Testis (tissue), 3 donors: Measurements from ENCODE around the gene CHST2. TPM values are rescaled to one million over a fixed set of nuclear protein-coding genes. Genes with fewer than 3 reads are reported as not detected.

Experiments used
- DNase-seq: peaks from one replicate; pipeline ENCODE4 v3.0.0-alpha.2; 2019
- H3K27ac ChIP-seq, 2 donors: fragments of 200-600 bp; sonication (generic); one replicate each; pipeline ENCODE4 v1.5.1; 2019
- H3K27me3 ChIP-seq: fragments of 200-600 bp; sonication (generic); one replicate; pipeline ENCODE4 v1.5.1; 2019
- H3K36me3 ChIP-seq: fragments of 200-600 bp; sonication (generic); one replicate; pipeline ENCODE4 v1.5.1; 2017; ENCODE audit warnings: low read depth; ENCODE audit errors: missing control alignments
- H3K4me1 ChIP-seq: fragments of 200-600 bp; sonication (generic); one replicate; pipeline ENCODE4 v1.5.1; 2019
- H3K4me3 ChIP-seq, 2 donors: fragments of 200-600 bp; sonication (generic); one replicate each; pipeline ENCODE4 v1.5.1; 2017 to 2019
- H3K9me3 ChIP-seq: fragments of 200-600 bp; sonication (generic); one replicate; pipeline ENCODE4 v1.5.1; 2017
- CTCF ChIP-seq, 3 experiments: fragments of 450-650 bp in 2 of 3; fragments of 200-600 bp in 1 of 3; sonication (generic) in 1 of 3; IDR thresholded peaks; one replicate each; pipeline ENCODE4 v1.5.1; 2016 to 2019; ENCODE audit warnings: antibody characterized with exemption in 3 of 3, mild to moderate bottlenecking in 2 of 3, moderate library complexity in 1 of 3
- POLR2A ChIP-seq: fragments of 450-650 bp; IDR thresholded peaks from one replicate; pipeline ENCODE4 v1.6.1; 2017; ENCODE audit warnings: antibody characterized with exemption, mild to moderate bottlenecking, moderate library complexity
- WGBS, 2 donors: methylation state at CpG; one replicate each; pipeline ENCODE4 v1.1.5; 2018; 5-methylcytosine and 5-hydroxymethylcytosine counted together
- intact Hi-C: fragments of 100-400 bp; cut with DNase I; formaldehyde crosslinking; loops from one replicate; pipeline ENCODE4 v1.15.1; 2023; ENCODE audit warnings: low total_unique reads
- polyA plus RNA-seq: library from polyadenylated mRNA; stranded (reverse); fragments of 350-450 nt; fragmentation: Illumina TruSeq; extraction: RNeasy Lipid Tissue Mini Kit (QIAGEN cat#74804); gene quantifications from one replicate; pipeline ENCODE4 v1.2.3, GENCODE V29; 2014; ENCODE audit warnings: low read depth, low replicate concordance; ENCODE audit not compliant: insufficient read depth
- total RNA-seq, 2 donors: library from RNA; depleted of rRNA; stranded (reverse); fragments of >200 nt; gene quantifications; one replicate each; pipeline ENCODE4 v1.2.3, GENCODE V29; 2016

Gene CHST2
- total and polyA plus RNA-seq, 3 donors from 2014 or later: 3.7 to 7.5 (median 6.8) TPM

DNA sequence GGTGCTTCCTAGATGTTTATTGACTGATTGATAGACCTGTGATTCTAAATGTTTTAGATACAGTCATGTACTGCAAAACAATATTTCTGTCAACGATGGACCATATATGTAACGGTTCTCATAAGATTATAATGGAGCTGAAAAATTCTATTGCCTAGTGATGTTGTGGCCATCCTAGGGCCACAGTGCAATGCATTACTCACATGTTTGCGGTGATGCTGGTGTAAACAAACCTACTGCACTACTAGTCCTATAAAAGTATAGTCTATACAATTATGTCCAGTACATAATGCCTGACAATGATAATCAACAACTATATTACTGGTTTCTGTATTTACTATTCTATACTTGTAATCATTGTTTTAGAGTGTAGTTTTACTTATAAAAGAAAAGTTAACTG, 46.8 kb downstream of the CHST2 start:
- H3K9me3 ChIP-seq: no peaks in the 10 kb centered on the region
- intact Hi-C loops: no loop called here
- no peak overlapping the region for H3K27ac ChIP-seq
- no peaks in the 10 kb centered on the region for H3K4me1 ChIP-seq
- H3K4me3 ChIP-seq: no peak overlapping the region
- TF ChIP-seq POLR2A (no peak), CTCF (IDR thresholded peaks at IDR 0.05) (no peak)
- WGBS, 2 donors: 97 to 98% methylated on average over 3 of the region's 3 CpGs
- no peak for DNase-seq
- H3K36me3 ChIP-seq: no peaks in the 10 kb centered on the region
- H3K27me3 ChIP-seq: no peaks in the 10 kb centered on the region

- Histone ChIP-seq H3K9me3 (no peaks in the 10 kb centered on the region), H3K36me3 (no peaks in the 10 kb centered on the region), H3K4me1 (no peaks in the 10 kb centered on the region), H3K4me3 (no peak overlapping the region), H3K27me3 (no peaks in the 10 kb centered on the region), H3K27ac (no peak overlapping the region)
- 83 to 90% methylated on average over 2 of the region's 2 CpGs for WGBS, 2 donors
- no peak for DNase-seq
- intact Hi-C loops: no loop called here
- TF ChIP-seq POLR2A: no peak
- no peak for TF ChIP-seq CTCF (IDR thresholded peaks at IDR 0.05)
These were observed 48.6 kb downstream of the CHST2 start for GRCh38 chr3:143167969-143168854.

DNA sequence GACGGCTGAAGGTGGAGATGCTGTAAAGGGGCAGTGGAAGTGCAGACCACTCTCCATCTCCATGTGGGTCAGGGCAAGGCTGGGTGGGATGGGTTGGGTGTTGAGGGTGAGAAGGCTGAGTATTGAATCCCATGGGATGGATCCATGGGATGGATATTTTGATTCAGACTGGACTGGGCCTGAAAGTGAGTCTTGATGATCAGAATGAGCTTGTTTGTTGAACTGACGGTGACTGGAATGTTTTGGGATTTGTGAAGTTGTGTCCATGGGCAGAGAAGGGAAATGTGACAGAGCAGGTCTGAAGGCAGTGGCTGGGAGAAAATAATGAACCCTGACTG, 49.3 kb downstream of the CHST2 start:
- 93% methylated on average over 2 of the region's 2 CpGs for WGBS, 2 donors
- no peaks in the 10 kb centered on the region for H3K36me3 ChIP-seq
- H3K4me1 ChIP-seq: no peaks in the 10 kb centered on the region
- DNase-seq: no peak
- no peak overlapping the region for H3K4me3 ChIP-seq
- no peak overlapping the region for H3K27ac ChIP-seq
- H3K27me3 ChIP-seq: no peaks in the 10 kb centered on the region
- TF ChIP-seq POLR2A (no peak), CTCF (IDR thresholded peaks at IDR 0.05) (no peak)
- H3K9me3 ChIP-seq: no peaks in the 10 kb centered on the region
- intact Hi-C loops: no loop called here

- 79 to 82% methylated on average over 6 of the region's 6 CpGs for WGBS, 2 donors
- intact Hi-C loops: no loop called here
- no peaks in the 10 kb centered on the region for H3K4me1 ChIP-seq
- no peak overlapping the region for H3K4me3 ChIP-seq
- no peaks in the 10 kb centered on the region for H3K27me3 ChIP-seq
- no peak overlapping the region for H3K27ac ChIP-seq
- no peak for TF ChIP-seq CTCF (IDR thresholded peaks at IDR 0.05)
- TF ChIP-seq POLR2A: no peak
- H3K36me3 ChIP-seq: no peaks in the 10 kb centered on the region
- no peaks in the 10 kb centered on the region for H3K9me3 ChIP-seq
- DNase-seq: no peak
These were observed 50.5 kb downstream of the CHST2 start for GRCh38 chr3:143170074-143170473.

GRCh38 chr3:143170676-143171075, 51.1 kb downstream of the CHST2 start:
- 0 to 12% methylated on average over 1 of the region's 1 CpG for WGBS, 2 donors
- Histone ChIP-seq H3K36me3 (no peaks in the 10 kb centered on the region), H3K9me3 (no peaks in the 10 kb centered on the region), H3K27me3 (no peaks in the 10 kb centered on the region), H3K4me3 (no peak overlapping the region), H3K27ac (no peak overlapping the region), H3K4me1 (no peaks in the 10 kb centered on the region)
- DNase-seq: no peak
- no peak for TF ChIP-seq POLR2A
- no peak for TF ChIP-seq CTCF (IDR thresholded peaks at IDR 0.05)
- intact Hi-C loops: no loop called here
